Keratinocyte (primary cell): ENCODE results near the gene TMEM187.

Experiments
- EZH2 ChIP-seq: IDR thresholded peaks from one replicate; pipeline ENCODE4 v1.6.1; 2012; ENCODE audit warnings: inconsistent platforms, mild to moderate bottlenecking, low read length, moderate library complexity
- TF ChIP-seq, protein P1 (sequence below), 3 experiments: IDR thresholded peaks in 1 of 3; conservative IDR thresholded peaks in 1 of 3; optimal IDR thresholded peaks in 1 of 3; 2 replicates in 2 of 3; 3 replicates in 1 of 3; pipeline versions ENCODE3 to v1.5.1; 2011; ENCODE audit warnings: low read length in 3 of 3, mild to moderate bottlenecking in 3 of 3, moderate library complexity in 2 of 3, control low read depth in 1 of 3, inconsistent platforms in 1 of 3; ENCODE audit not compliant: insufficient read depth in 2 of 3; ENCODE audit errors: extremely low read depth in 1 of 3

DNA sequence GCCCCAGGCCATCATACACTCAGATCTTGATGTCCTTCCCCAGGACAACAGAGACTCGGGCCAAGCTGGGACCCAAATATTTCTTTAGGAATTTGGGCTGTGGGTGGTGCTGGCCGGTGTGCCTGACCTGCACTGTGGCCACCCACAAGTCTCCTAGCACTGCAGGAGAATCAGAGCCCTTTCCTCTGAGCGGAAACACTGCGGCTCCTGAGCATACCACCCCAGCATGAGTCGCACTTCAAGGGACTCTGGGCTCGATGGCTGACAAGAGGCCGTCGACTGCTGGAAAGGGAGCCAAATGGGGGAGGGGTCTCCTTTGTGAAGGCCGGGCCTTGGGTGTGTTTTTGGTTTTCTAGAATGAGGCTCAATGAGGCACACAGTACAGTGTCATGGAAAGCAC, 60.1 kb downstream of the TMEM187 start:
- TF ChIP-seq, protein P1, sequence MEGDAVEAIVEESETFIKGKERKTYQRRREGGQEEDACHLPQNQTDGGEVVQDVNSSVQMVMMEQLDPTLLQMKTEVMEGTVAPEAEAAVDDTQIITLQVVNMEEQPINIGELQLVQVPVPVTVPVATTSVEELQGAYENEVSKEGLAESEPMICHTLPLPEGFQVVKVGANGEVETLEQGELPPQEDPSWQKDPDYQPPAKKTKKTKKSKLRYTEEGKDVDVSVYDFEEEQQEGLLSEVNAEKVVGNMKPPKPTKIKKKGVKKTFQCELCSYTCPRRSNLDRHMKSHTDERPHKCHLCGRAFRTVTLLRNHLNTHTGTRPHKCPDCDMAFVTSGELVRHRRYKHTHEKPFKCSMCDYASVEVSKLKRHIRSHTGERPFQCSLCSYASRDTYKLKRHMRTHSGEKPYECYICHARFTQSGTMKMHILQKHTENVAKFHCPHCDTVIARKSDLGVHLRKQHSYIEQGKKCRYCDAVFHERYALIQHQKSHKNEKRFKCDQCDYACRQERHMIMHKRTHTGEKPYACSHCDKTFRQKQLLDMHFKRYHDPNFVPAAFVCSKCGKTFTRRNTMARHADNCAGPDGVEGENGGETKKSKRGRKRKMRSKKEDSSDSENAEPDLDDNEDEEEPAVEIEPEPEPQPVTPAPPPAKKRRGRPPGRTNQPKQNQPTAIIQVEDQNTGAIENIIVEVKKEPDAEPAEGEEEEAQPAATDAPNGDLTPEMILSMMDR (optimal IDR thresholded peaks at IDR 0.05 in 1 of 3, IDR thresholded peaks at IDR 0.05 in 1 of 3, conservative IDR thresholded peaks at IDR 0.05 in 1 of 3; ENCODE audit: extremely low read depth in 1 of 3, insufficient read depth in 2 of 3, low read length in 3 of 3): no peak
- no peak for TF ChIP-seq EZH2
